HG03280 (cell line): ENCODE results near the gene GTF2A2.
A peak's percentile ranks its signal among the peaks of the same experiment; 100 is the strongest.
"Not testable (repeated sequence)": the region's sequence is repeated elsewhere in the genome, so short reads cannot be mapped to it uniquely, and the experiment has no call there.

Experiments used
- ATAC-seq: cut with Tn5 transposase; IDR thresholded peaks from one replicate; pipeline ENCODE4 v1.9.1; 2021; ENCODE audit warnings: mild to moderate bottlenecking, moderate library complexity; ENCODE audit not compliant: unreplicated experiment

The GTF2A2 gene, protein sequence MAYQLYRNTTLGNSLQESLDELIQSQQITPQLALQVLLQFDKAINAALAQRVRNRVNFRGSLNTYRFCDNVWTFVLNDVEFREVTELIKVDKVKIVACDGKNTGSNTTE

DNA sequence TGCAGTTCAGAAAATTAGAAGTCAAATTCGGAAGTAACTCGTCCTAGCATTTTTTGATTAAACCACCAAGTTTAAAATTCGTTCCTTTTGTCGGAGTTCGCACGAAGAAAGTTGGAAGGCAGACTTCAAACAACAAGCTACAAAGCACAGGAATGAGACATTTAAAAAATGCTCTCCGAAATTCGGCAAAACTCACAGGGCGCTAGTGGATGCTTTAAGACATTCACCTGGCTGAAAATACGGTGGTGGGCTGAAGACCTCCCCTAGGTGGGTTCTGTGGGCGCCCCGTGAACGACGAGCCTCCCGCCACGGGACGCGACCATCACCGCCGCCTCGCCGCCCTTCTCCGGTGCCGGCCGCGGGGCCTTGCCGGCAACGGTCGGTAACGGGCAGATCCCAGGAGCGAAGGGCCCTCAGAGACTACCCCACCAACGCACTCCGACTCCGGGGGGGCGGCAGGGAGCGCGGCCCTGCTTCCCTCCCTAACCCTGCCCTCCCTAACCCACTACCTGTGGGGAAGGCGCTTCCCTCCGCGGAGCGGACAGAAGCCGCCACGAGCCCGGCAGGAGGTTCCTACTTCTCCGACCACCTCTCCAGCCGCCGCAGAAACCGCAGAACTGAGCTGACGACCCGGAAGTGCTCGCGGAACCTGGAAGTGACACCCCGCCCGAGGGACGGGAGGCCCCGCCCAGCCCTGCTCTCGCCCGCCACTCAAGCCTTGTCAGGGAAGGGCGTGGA is at the start of gene GTF2A2:
GTF2A2 (minus strand) TSS at position 619 of the 738 bp plus-strand sequence. CDS start 5,238 bp downstream, outside the sequence.
- peak; percentile 99 for ATAC-seq

DNA sequence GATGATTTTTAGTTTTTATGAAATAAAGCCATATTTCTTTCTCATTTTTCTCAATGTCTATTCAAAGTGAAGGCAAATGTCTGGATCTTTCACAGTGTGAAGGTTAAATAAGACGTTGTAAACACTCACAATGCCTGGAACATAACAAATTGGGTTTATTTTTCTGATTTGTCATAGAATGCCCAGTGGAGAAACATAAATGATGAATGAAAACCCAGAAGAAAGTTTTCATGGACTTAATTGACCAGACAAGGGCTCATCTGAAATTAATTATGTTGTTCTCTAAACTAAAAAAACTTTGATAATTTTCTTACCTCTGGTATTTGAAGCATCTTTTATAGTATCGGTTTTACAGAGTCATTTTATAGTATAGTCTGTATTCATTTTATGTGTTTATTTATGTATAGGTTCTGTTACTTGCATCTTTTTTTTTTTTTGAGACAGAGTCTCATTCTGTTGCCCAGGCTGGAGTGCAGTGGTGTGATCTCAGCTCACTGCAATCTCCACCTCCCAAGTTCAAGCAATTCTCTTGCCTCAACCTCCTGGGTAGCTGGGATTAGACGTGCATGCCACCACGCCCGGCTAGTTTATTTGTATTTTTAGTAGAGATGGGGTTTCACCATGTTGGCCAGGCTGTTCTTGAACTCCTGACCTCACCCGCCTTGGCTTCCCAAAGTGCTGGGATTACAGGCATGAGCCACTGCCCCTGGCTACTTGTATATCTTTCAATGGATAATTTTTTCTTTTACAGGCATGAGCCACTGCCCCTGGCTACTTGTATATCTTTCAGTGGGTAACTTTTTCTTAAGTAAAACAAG is 46.9 kb upstream of the GTF2A2 start:
- no peak for ATAC-seq

DNA sequence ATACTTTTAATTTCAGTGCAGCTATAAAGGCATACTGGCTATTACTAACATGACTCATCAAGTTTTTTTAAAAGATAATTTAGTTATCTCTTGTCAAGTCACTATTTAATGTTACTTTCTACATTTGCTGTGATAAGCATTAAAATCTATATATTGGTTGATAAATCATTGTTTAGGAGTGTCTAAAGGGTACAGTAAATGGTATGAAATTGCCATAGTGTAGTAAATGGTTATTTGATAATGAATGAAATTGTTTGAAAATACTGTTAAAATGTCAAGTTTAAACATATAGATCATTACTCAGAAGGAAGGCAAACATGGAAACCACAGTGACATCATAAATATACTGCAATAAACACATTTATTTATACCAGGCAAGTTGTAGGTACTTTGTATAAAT is 45.0 kb upstream of the GTF2A2 start:
- ATAC-seq: no peak

DNA sequence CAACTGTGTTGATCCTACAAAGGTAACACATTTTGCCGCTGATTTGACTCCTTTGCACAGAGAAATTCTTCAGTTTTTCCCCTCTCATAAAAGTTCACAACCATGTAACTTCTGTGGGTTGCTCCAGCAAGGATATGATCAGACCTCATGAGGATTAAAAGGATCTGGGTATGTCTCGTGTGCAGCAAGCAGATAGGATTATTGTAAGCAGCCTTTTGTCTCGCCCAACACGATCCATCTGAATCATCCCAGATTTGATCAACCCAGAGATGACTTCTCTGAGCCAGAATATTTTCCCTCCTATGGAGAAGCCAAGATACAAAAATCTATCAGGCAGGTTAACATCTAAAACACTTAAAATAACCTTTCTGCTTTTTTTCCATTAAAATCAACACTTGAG is 44.6 kb upstream of the GTF2A2 start:
- ATAC-seq: no peak

DNA sequence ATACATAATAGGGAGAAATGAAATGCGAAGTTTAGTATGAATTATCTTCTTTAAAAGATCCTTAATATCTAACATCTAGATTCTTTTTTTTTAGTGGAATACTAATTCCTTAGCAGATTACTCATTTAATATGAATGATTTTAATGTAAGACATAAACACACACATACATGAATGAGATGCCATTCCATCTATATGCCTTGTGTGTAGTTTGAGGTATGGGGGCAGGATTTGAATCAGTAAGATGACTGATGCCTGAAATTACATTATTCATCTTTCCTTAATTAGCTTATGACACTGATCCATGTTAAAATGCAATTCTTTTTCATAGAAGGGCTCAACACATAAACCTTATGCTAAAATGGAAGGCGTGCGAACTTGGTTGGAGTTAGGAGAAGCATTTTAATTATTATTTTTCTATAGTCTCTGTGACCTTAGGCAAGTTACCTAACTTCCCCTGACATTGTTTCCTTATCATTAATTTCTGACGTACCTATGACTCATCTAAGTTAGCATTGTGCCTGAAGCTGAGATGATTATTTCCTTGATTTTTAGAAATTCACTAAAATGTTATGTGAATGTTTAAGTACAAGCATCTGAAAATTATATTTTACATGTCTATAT is 42.6 kb upstream of the GTF2A2 start:
- ATAC-seq: no peak

DNA sequence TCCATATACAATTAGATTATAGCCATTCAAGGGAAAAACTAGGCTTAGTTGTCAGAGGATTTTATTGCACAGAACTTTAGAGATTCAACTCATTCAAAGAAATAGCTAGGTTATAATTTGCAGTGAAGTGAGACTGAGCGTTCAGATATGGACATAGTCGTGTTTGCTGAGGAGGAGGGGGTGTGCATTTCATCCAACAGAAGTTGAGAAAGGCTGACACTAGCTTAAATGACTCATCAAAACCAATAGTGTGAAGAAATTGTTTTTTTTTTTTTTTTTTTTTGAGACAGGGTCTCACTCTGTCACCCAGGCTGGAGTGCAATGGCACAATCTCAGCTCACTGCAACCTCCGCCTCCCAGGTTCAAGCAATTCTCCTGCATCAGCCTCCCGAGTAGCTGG is 40.8 kb upstream of the GTF2A2 start:
- ATAC-seq: not testable (repeated sequence)

DNA sequence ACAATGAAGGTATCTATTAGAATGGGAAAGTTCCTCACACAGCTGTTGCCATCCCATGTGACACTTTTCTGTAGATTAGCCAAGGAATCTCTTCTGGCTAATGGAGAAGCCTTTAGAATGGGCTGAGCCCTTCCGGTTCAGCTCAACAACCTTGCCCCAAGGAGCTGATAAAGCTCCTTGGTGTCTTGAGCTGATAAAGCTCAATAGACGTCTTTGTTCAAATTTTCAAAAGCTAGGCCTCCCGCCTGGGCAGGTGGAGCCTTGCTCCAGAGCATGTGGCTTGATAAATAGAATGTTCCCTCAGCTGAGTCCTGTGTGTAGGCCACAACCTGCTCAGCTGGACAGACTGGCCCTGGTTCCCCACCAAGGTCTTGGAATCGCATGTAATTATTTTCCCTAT is 39.0 kb upstream of the GTF2A2 start:
- no peak for ATAC-seq

DNA sequence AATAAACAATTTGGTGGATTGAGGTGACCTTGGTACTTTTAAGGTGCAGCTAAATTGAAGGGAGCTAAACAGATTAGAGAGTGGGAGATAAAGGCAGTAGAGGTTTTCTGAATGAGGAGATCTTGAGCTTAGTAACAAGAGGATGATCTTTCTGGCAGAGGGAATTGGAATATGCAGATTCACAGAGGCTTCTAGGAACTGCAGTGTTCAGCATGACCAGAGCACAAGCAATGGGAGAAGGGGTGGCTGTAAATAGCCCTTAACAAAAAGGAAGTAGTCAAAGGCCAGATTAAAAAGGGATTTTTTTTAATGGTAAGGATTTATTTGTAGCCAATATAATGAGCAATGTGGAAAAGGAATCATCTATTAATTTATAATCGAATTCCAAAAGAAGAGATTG is 37.5 kb upstream of the GTF2A2 start:
- no peak for ATAC-seq

DNA sequence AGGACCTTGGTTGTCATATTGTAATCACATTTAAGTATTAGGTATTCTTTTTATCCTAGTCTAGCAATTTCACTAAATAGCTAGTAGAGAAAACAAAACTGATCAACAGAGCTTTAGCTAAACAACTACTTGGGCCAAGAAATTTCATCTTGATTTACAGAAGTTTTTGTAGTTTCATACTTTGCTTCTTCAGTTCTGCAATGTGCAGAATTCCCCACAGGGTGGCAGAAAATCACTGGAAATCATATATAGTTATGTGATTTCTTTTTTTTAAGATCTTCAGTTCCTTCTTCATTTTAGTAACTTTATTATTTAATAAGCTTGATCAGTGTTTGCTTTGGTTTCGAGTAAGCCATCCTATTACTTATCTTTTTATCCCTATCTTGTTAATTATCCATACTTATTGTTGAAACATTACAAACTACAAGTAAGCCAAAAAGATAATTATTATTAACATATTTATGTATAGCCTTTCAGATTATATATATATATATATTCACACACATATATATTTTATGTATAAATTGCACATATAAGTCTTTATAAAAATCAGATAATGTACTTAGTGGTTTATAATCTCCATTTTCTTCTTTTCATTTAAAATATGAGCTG is 34.0 kb upstream of the GTF2A2 start:
- no peak for ATAC-seq

DNA sequence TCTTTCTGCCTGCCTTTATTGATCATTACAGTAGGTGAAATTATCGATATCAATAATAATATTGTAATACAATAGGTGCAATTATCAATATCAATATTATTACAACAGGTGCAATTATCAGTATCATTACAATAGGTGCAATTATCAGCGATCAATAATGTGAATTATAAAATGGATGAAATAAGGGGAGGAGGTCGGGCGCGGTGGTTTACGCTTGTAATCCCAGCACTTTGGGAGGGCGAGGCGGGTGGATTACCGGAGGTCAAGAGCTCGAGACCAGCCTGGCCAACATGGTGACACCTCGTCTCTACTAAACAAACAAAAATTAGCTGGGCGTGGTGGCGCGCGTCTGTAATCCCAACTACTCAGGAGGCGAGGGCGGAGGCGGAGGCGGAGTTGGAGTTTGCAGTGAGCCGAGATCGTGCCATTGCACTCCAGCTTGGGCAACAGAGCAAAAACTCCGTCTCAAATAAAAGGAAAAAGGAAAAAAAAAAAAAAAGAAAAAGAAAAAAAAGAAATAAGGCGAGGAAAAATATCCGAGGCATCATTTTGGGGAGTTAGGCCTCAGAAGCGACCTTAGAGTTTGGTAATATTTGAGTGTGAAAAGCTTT is 32.4 kb upstream of the GTF2A2 start:
- no peak for ATAC-seq

DNA sequence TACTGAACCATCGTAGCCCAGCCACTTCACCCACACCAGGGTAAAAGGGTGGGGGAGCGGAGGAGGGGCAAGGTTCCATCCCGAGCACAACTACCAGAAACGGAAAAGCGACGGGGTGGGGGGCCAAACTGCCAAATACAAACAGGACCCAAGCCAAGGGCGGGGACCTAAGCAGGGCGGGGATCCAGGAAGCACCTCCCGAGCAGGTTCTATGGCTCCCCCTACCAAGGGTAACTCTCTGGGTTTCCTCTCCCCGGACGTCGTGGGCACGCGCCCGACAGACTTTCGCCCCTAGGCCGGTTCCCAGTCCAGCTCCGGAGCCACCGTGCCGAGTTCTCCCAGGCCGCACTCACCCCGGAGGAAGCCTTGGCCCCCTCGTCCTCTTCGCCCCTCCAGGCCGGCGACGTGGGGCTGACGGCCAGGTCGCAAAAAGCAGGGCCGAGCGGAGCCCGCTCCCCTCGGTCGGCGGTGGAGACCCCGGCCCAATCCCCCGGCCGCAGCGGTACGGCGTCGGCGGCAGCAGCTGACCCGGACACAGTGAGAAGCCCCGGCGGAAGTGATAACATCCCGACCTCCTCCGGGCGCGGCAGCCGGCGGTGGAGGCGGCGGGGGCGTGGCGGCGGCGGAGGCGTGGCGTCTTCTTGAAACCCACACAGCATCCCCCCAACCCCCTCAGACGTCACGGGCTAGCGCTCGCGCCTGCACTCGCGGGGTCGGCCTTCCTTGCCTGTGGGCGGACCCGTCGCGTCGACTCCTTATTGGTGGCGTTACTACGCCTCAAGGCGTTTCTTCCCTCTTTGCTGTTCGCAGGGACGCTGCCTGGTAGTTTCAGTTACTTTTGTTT is 31.7 kb upstream of the GTF2A2 start, which contains the start of gene BNIP2:
BNIP2 (minus strand) TSS at position 539 of the 844 bp plus-strand sequence. CDS start 6,863 bp downstream, outside the sequence.
- peak; percentile 82 for ATAC-seq

DNA sequence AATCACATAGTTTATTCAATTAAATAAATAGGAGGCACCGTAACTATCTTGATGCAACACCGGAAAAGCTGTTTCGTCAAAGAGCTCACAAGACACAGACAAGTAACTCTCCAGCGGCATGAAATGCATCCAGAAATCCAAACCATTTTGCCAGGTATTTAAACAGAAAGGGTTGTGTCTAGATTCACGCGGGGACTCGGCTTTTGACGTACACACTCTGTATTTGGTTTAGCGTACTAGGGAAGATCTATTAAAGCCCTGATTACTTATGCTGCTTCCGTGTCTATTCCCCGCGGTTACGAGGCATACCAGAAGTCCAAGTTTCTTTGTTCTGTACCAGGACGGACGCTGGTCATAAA is 31.1 kb upstream of the GTF2A2 start:
- no peak for ATAC-seq

DNA sequence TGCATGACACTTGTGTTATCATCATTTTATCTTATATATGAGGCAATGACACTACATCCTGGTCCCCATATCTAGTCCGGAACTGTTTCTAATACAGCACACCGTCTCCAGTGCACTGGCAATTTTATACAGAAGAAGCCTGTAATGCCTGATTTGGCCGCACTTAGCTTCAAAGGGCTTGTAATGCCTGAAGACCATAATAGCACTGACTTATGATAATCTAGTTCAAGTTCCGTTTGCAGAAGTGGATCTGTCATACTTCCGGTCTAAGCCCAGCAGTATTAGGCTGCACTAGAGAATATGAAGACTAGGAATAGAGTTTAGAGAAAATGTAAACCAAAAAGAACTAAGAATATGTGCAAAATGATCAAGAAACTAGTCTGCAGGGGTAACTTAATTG is 30.5 kb upstream of the GTF2A2 start:
- ATAC-seq: no peak

DNA sequence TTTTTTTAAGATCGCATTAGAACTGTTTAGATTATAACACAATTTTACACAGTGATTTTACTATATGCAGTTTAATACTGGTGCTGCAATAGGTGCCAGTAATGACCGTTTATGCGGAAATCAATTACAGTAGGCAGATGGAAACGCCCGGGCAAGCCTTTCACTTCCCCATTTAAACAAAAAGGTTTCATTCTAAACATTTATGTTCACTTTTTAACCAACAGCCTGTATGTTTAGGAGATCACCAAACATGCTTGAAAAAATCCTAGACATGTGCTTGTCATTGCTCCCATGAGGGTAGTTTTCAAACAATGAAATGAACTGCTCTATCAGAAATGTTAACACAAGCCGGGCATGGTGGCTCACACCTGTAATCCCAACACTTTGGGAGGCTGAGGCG is 29.1 kb upstream of the GTF2A2 start:
- ATAC-seq: no peak

DNA sequence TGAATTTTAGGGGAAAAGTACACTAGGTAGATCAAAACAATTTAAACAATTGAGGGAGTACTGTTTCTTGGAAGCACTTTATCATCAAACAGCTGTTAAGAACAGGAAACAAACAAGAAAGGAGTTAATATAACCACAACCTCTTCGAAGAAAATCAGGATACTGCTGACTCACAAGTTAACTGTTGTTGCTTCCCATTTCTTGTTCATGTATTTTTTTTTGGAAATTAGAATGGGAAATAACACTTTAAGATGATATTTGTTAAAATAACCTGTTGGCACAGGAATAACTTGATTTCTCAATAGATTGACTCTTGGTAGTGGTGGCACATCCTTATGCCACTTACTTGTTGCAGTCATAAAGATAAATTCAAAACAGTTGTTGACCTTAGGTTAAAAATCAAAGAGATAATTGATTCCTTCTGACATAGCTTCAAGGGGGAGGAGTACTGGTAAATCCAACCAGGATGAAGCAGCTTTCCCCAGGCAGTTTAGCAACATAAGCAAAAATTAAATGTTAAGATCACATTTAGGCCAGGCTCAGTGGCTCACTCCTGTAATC is 28.5 kb upstream of the GTF2A2 start:
- ATAC-seq: no peak

DNA sequence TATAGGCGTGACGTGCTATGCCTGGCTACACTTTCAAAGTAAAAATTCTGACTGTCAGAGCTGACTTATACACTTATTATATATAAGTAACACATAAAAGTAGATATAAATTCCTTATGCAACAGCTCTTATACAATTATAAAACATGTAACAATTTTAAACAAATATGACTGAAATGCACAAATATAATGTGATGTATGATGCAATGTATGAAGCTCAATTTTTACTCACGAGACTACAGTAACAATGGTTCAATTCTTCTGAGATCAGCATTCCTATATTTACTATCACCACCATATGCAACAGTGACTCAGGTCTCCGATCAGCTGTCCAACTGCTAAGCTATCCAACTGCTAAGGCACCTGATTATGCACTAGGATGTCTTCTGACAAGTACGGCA is 23.6 kb upstream of the GTF2A2 start:
- no peak for ATAC-seq

DNA sequence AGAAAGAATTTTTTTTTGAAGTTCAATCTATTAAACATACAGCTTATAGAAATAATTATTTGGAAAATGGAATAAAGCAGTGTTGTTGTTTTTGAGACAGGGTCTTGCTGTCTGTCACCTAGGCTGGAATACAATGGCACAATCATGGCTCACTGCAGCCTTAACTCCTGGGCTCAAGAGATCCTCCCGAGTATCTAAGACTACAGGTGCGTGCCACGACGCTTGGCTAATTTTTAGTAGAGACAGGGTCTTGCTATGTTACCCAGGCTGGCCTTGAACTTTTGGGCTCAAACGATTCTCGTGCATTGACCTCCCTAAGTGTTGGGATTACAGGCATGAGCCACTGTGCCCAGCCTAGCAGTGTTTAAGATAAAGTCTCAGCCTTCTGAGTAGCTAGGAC is 23.0 kb upstream of the GTF2A2 start:
- no peak for ATAC-seq

DNA sequence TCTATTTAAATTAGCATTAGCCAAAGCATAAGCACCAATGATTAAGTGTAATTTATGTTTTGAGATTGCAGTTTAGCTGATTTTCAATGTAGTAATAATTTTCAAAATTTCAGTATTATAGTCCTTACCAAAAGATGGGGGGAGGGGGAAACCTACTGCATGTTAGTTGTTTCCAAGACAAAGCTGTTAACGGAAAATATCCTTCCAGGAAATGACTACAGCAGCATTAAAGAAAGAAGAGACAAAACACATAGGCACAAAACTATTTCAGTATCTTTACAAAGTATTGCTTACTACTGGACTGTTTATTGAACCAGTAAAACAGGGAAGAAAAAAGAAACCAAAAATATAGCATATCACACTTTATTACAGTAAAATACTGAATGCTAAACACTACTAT is 21.3 kb upstream of the GTF2A2 start:
- no peak for ATAC-seq

DNA sequence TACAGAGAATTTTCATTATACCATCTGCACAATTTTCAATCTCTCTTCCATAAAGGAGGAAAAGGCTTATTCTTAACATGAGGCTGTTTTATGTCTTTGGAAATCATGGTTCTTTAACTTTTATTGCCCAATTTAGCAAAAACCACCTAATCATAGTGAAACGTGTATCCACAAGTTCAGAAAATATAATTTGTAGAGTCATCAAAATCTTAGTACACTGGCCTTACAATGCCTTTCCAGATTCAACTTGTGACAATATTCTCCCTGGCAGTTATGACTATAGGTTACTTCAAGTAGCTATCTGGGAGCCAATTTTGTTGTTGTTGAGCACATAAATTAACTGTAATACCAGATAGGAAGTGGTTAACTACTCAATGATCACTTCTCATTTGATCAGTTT is 20.9 kb upstream of the GTF2A2 start:
- no peak for ATAC-seq

DNA sequence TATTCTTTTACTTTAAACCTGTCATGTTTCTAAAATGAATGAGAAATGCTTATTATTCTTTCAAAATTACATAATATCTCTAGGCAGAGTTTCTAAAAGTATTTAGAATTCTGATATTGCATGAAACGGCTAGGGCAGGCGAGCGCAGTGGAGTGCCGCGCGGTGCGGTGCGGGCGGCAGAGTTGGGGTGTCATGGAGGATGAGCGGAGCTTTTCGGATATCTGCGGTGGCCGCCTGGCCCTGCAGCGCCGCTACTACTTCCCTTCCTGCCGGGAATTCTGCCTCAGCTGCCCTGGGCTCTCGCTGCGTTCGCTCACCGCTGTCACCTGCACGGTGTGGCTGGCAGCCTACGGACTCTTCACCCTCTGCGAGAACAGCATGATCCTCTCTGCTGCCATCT is 19.2 kb upstream of the GTF2A2 start:
- no peak for ATAC-seq
